Psoas muscle (tissue), 8 donors: ENCODE results near the gene TSTD2. TPM values are rescaled to one million over a fixed set of nuclear protein-coding genes. Genes with fewer than 3 reads are reported as not detected.

Source experiments
- ATAC-seq, 4 donors: fragments of 200-7000 bp; cut with Tn5 transposase; one replicate each; pipeline ENCODE4 v1.9.1; 2020; ENCODE audit warnings: moderate library complexity in 3 of 4, mild to moderate bottlenecking in 2 of 4
- DNase-seq, 2 donors: peaks; one replicate each; pipeline ENCODE4 v3.0.0-alpha.2; 2020
- H3K27ac ChIP-seq: fragments of 200-600 bp; one replicate; pipeline ENCODE4 v1.8.0; 2022
- H3K27me3 ChIP-seq, 3 donors: fragments of 200-600 bp in 1 of 3; one replicate each; pipeline versions ENCODE4 v1.6.1 to v1.8.0; 2013 to 2022; ENCODE audit warnings: low read length in 2 of 3, mild to moderate bottlenecking in 2 of 3, moderate library complexity in 1 of 3; ENCODE audit not compliant: insufficient read depth in 3 of 3
- H3K36me3 ChIP-seq, 2 donors: fragments of 200-600 bp in 1 of 2; one replicate each; pipeline versions ENCODE4 v1.6.1 to v1.8.0; 2013 to 2022; ENCODE audit warnings: low read depth in 1 of 2, mild to moderate bottlenecking in 1 of 2, moderate library complexity in 1 of 2; ENCODE audit not compliant: insufficient read depth in 1 of 2
- H3K4me1 ChIP-seq: fragments of 200-600 bp; one replicate; pipeline ENCODE4 v1.8.0; 2022
- H3K4me3 ChIP-seq: fragments of 200-600 bp; one replicate; pipeline ENCODE4 v1.8.0; 2022; ENCODE audit warnings: mild to moderate bottlenecking
- H3K9me3 ChIP-seq: fragments of 200-600 bp; one replicate; pipeline ENCODE4 v1.8.0; 2022
- CTCF ChIP-seq: fragments of 200-600 bp; IDR thresholded peaks from one replicate; pipeline ENCODE4 v1.8.0; 2022; ENCODE audit warnings: antibody characterized with exemption
- WGBS, 3 donors: extraction: QIAGEN DNeasy Blood & Tissue Kit; methylation state at CpG; one replicate each; pipeline versions ENCODE4 v1.1.6 to v1.1.7; 2013; 5-methylcytosine and 5-hydroxymethylcytosine counted together
- intact Hi-C, 2 donors: fragments of 100-400 bp; cut with DNase I; formaldehyde crosslinking; loops; one replicate each; pipeline versions ENCODE4 v1.11.0 to v1.14.2; 2022
- polyA plus RNA-seq, 3 donors: library from polyadenylated mRNA; stranded (reverse); fragments of 200-250 nt; gene quantifications; one replicate each; pipeline ENCODE4 v1.2.3, GENCODE V29; 2013
- total RNA-seq, 4 donors: library from RNA; stranded (reverse); fragmentation: NEBNext Ultra II Directional in 2 of 4; extraction: Animal tissue kit (Norgen Biotek cat#: 25700) in 2 of 4; gene quantifications; one replicate each; pipeline versions ENCODE4 v1.2.1 to v1.2.4, GENCODE V29; 2021 to 2023
- donor health status: healthy with polysubstance abuse.
- donor health status: DM: no; HTN: no; CAD: no; lungs with moderate emphysema.
- donor health status: Bipolar disorder and iron deficiency.
- donor health status: healthy.
- donor health status: DM: yes; HTN: yes; CAD: no.
- donor health status: DM: no; HTN: no; CAD: no.
- donor health status: DM: no; HTN: no; CAD: no.
- donor health status: DM: yes; HTN: yes; CAD: no.

The TSTD2 gene
- total and polyA plus RNA-seq, 7 donors = 16.2 to 22.9 (median 18.1) TPM

GRCh38 chr9:97572892-97573365, 60.2 kb downstream of the TSTD2 start:
- Histone ChIP-seq H3K9me3 (no peaks in the 10 kb centered on the region), H3K4me3 (no peak overlapping the region), H3K4me1 (peaks cover 32% of the 10 kb centered on the region), H3K36me3 (peaks cover 0 to 57% of the 10 kb centered on the region in 2 donors), H3K27me3 (no peaks in the 10 kb centered on the region), H3K27ac (peak overlapping the region; percentile 79)
- DNase-seq (no peak), ATAC-seq (no peak)
- intact Hi-C loops = no loop called here
- 68 to 80% (median 69%) methylated on average over 6 of the region's 6 CpGs for WGBS, 3 donors
- no peak for TF ChIP-seq CTCF

GRCh38 chr9:97572196-97572891, 60.8 kb downstream of the TSTD2 start:
- no peaks in the 10 kb centered on the region for H3K9me3 ChIP-seq
- H3K27ac ChIP-seq = peak overlapping the region; percentile 79
- no peak for ATAC-seq
- peak in 1 of 2 donors; percentile 30 for DNase-seq
- intact Hi-C loops = no loop called here
- no peak overlapping the region for H3K4me3 ChIP-seq
- TF ChIP-seq CTCF = no peak
- WGBS, 3 donors = 75 to 83% (median 82%) methylated on average over 9 of the region's 9 CpGs
- peaks cover 0 to 58% of the 10 kb centered on the region in 2 donors for H3K36me3 ChIP-seq
- H3K4me1 ChIP-seq = peaks cover 38% of the 10 kb centered on the region
- no peaks in the 10 kb centered on the region for H3K27me3 ChIP-seq

- Histone ChIP-seq H3K36me3 (peaks cover 0 to 65% of the 10 kb centered on the region in 2 donors), H3K9me3 (no peaks in the 10 kb centered on the region), H3K27ac (peak overlapping the region; percentile 79), H3K27me3 (no peaks in the 10 kb centered on the region), H3K4me3 (no peak overlapping the region), H3K4me1 (peaks cover 45% of the 10 kb centered on the region)
- ATAC-seq = peak; percentile 14 to 54 (median 29)
- no peak for TF ChIP-seq CTCF
- intact Hi-C loops = no loop called here
- WGBS, 3 donors = 35 to 60% (median 43%) methylated on average over 1 of the region's 1 CpG
- peak in 1 of 2 donors; percentile 51 for DNase-seq
Observed at GRCh38 chr9:97571664-97572063, 61.5 kb downstream of the TSTD2 start.

- peak; percentile 90 to 93 (median 91) for ATAC-seq
- Histone ChIP-seq H3K9me3 (no peaks in the 10 kb centered on the region), H3K27me3 (no peaks in the 10 kb centered on the region), H3K36me3 (peaks cover 0 to 66% of the 10 kb centered on the region in 2 donors), H3K4me1 (peaks cover 48% of the 10 kb centered on the region), H3K4me3 (no peak overlapping the region), H3K27ac (peak overlapping the region; percentile 79)
- intact Hi-C loops = no loop called here
- no peak for TF ChIP-seq CTCF
- peak; percentile 81 to 94 for DNase-seq
- 30 to 47% (median 37%) methylated on average over 6 of the region's 6 CpGs for WGBS, 3 donors
Observed at GRCh38 chr9:97570899-97571298, 62.3 kb downstream of the TSTD2 start.
